ENCODE measurements around the gene SLC47A2.

Gene SLC47A2

GRCh38 chr17:19729900-19730299, 13.5 kb upstream of the SLC47A2 start:
- TF ChIP-seq, protein P1, sequence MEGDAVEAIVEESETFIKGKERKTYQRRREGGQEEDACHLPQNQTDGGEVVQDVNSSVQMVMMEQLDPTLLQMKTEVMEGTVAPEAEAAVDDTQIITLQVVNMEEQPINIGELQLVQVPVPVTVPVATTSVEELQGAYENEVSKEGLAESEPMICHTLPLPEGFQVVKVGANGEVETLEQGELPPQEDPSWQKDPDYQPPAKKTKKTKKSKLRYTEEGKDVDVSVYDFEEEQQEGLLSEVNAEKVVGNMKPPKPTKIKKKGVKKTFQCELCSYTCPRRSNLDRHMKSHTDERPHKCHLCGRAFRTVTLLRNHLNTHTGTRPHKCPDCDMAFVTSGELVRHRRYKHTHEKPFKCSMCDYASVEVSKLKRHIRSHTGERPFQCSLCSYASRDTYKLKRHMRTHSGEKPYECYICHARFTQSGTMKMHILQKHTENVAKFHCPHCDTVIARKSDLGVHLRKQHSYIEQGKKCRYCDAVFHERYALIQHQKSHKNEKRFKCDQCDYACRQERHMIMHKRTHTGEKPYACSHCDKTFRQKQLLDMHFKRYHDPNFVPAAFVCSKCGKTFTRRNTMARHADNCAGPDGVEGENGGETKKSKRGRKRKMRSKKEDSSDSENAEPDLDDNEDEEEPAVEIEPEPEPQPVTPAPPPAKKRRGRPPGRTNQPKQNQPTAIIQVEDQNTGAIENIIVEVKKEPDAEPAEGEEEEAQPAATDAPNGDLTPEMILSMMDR (IDR thresholded peaks at IDR 0.05; ENCODE audit: borderline replicate concordance, control extremely low read depth, extremely low read depth, insufficient read depth, missing control alignments), result no peak
- in situ Hi-C loops (cut with MboI; ENCODE audit: low sequenced_read_pairs, unreplicated experiment), result no loop called here
- no peak for DNase-seq (ENCODE audit: low spot score)

GRCh38 chr17:19728084-19728495, 11.7 kb upstream of the SLC47A2 start:
- no peak for DNase-seq (ENCODE audit: low spot score)
- TF ChIP-seq, protein P1 (IDR thresholded peaks at IDR 0.05; ENCODE audit: borderline replicate concordance, control extremely low read depth, extremely low read depth, insufficient read depth, missing control alignments), result no peak
- in situ Hi-C loops (cut with MboI; ENCODE audit: low sequenced_read_pairs, unreplicated experiment), result no loop called here

- in situ Hi-C loops (cut with MboI; ENCODE audit: low sequenced_read_pairs, unreplicated experiment), result no loop called here
- DNase-seq (ENCODE audit: low spot score), result no peak
- TF ChIP-seq, protein P1 (IDR thresholded peaks at IDR 0.05; ENCODE audit: borderline replicate concordance, control extremely low read depth, extremely low read depth, insufficient read depth, missing control alignments), result no peak
Measured at GRCh38 chr17:19727501-19728078, 11.2 kb upstream of the SLC47A2 start.

DNA sequence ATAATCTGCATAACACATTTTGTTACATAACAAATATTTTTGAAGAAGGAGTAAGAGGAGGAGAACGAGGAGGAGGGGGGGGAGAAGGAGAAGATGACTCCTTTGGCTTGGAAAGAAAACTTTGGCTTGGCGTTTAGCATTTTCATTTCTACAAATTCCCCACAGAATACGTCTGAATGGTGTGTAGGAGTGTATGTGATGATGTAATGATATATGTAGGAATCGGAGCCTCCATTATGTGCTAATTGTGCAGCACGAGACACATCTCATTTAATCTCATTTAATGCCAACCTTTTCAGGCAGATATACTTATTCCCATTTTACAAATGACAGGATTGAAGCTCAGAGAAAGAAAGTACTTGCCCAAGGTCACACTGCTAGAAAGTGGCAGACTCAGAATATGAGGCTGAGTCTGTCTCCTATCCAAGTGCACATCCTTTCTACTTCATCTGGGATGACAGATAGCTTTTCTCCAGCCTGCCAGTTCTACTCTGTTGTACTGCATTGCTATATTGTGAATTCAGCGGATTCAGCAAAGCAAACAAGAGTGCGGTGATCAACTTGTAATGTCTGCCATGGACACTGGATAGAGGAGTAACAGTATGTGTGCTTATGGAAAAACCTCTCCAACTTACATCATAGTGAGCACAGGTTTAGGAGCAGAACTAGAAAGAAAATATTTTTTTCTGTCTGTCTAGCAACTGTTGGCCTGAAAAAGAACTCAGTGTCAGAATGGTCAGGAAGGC, 10.4 kb upstream of the SLC47A2 start:
- DNase-seq (ENCODE audit: low spot score), result no peak

DNA sequence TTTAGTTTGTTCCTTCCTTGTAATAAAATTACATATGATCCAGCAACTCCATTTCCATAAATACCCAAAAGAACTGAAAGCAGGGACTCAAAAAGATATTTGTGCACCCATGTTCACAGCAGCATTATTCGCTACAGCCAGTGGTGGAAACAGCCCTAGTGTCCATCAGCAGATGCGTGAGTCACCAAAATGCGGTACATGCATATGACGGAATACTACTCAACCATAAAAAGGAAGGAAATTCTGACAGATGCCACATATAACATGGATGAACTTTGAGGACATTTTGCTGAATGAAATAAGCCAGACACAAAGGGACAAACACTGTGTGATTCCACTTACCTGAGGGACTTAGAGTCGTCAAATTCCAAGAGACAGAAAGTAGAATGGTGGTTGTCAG, 9.1 kb upstream of the SLC47A2 start:
- DNase-seq (ENCODE audit: low spot score), result no peak
- TF ChIP-seq, protein P1 (IDR thresholded peaks at IDR 0.05; ENCODE audit: borderline replicate concordance, control extremely low read depth, extremely low read depth, insufficient read depth, missing control alignments), result no peak
- in situ Hi-C loops (cut with MboI; ENCODE audit: low sequenced_read_pairs, unreplicated experiment), result no loop called here

More for the DNA sequence above, 10.4 kb upstream of the SLC47A2 start:
- TF ChIP-seq, protein P1 (IDR thresholded peaks at IDR 0.05; ENCODE audit: borderline replicate concordance, control extremely low read depth, extremely low read depth, insufficient read depth, missing control alignments), result no peak
- in situ Hi-C loops (cut with MboI; ENCODE audit: low sequenced_read_pairs, unreplicated experiment), result no loop called here

GRCh38 chr17:19724501-19725420, 8.4 kb upstream of the SLC47A2 start:
- in situ Hi-C loops (cut with MboI; ENCODE audit: low sequenced_read_pairs, unreplicated experiment), result no loop called here
- TF ChIP-seq, protein P1 (IDR thresholded peaks at IDR 0.05; ENCODE audit: borderline replicate concordance, control extremely low read depth, extremely low read depth, insufficient read depth, missing control alignments), result no peak
- no peak for DNase-seq (ENCODE audit: low spot score)

Data from GM13976 (cell line).